Fibroblast of peridontal ligament (primary cell): ENCODE results near the gene OPTN.

Experiments
- DNase-seq: peaks from one replicate; pipeline ENCODE4 v3.0.0-alpha.2; 2010; ENCODE audit errors: extremely low read depth

Gene OPTN

DNA sequence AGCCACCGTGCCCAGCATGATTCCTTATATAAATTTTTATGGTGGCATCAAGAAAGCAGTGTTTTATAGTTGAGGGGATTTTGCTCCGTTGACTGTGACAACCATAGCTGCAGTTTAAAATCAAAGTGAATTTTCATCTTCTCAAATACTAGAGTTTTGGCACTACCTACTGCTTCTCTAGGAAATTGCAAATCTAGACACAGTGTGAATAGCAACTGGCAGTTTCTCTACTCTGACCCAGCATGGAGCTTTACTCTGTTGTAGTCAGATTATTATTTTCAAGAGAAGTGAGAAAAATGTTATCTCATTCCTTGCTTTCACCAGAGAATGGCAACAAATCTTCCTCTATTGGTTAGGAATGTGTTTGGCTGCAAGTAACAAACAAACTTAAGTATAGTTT lies 84.3 kb downstream of the OPTN start:
- DNase-seq = peak; percentile 2

DNA sequence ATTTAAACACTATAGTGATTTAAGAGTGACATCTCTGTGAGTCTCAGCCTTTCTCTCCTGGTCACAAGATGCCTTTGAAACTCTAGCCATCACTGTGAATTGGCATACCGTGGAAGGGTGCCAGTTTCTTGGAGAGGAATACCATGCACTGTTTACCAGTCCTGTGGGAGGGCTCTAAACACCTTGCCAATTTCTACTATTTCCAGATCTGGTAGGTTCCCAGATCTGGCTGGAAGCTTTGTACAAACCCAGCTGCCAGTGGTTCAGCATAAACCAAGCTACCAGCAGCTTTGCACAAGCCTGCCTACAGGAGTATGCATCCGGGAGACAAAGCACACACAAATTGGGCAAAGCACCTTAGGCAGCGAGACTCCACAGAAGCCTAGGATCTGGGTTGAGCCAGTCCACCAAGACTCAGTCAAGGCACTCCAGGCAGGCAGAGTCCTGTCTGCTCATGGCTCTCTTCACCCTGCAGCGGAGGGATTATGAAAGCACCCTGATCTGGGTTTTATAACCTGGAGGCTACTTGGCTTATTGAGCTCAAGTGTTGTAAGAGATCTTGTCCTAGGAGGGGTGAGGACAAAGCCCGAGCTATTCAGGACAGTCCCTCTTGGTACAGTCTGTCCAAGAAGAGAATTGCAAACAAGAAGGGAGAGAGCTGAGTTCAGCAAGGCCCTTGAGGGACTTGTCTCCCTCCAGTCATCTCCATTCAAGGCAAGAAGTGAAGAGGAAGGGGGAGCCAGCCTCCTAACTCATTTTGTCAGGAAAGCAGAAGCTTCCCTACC lies 85.0 kb downstream of the OPTN start:
- peak; percentile 2 for DNase-seq

DNA sequence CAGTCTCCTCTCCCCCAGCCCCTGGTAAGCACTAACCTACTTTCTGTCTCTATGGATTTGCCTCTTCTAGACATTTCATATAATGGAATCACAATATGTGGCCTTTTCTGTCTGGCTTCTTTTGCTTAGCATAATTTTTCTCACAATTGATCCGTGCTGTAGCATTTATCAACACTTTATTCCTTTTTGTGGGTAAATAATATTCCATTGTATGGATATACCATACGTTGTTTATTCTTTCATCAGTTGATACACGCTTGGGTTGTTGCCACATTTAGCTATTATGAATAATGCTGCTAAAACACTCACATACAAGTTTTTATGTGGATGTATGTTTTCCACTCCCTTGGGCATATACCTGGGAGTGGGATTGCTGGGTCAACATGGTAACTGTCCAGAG lies 87.2 kb downstream of the OPTN start:
- no peak for DNase-seq
